ENCODE data around the gene KCTD2.

KCTD2 gene

DNA sequence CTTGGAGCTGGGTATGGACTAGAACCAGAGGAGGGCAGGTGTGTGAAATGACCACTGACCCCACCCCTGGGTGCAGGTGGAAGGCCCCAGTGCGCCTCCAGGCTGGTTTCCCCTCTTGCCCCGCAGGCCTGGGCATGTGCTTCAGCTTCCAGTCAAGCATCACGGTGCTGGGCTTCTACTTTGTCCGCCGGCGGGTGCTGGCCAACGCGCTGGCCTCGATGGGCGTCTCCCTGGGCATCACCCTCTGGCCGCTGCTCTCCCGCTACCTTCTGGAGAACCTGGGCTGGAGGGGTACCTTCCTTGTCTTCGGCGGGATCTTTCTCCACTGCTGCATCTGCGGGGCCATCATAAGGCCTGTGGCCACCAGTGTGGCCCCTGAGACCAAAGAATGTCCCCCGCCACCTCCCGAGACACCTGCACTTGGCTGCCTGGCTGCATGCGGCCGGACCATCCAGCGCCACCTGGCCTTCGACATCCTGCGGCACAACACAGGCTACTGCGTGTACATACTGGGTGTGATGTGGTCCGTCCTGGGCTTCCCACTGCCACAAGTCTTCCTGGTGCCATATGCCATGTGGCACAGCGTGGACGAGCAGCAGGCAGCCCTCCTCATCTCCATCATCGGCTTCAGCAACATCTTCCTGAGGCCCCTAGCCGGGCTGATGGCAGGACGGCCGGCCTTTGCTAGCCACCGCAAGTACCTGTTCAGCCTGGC lies 53.0 kb downstream of the KCTD2 start:
- no peak for DNase-seq (ENCODE audit: low spot score)

- DNase-seq (ENCODE audit: low spot score), result no peak
Observed at GRCh38 chr17:75102385-75102821, 55.4 kb downstream of the KCTD2 start.

- DNase-seq (ENCODE audit: low spot score), result no peak
Observed at GRCh38 chr17:75103601-75104554, 56.9 kb downstream of the KCTD2 start.

DNA sequence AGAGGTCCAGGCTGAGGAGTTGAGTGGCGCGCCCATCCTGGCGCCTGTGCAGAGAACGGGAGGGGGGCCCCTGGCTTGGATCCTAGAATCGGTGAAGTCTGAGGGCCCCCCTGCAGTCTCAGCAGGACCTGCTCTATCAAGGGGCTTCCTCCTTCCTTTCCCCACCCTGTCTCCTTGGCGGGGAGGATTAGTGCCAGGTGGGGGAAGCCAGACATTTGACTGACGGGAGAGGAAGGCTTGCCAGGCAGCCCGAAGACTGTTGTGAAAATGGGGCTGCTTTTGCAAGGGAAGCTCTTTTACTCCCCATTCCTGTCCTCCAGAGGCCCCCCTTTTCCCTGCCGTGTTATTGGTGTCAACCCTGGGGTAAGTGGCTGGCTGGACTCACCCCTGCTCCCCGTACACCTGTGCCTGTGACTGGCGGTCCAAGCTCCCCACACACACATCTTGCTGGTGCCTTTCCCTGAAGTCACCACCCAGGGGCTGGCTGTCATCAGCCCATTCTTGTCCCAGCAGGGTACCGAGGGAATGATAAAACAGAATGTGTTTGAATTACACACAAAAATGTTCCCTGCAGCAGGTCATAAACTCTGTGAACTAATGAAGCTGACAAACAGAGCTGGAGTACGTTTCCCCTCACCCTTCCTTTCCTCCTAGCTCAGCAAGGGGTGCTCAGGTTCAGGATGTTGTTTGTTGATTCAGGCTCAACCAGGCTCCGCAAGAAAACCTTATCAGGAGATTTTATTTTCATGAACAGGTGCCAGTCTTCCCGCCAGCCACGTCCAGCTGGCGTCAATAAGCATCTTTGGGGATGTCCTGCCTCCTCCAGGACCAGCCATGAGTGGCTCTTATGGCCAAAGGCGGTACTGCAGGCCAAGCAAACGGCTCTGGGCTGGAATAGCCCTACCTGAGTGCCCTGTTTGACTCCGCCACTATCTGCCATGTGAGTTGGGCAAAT lies 58.4 kb downstream of the KCTD2 start:
- no peak for DNase-seq (ENCODE audit: low spot score)

DNA sequence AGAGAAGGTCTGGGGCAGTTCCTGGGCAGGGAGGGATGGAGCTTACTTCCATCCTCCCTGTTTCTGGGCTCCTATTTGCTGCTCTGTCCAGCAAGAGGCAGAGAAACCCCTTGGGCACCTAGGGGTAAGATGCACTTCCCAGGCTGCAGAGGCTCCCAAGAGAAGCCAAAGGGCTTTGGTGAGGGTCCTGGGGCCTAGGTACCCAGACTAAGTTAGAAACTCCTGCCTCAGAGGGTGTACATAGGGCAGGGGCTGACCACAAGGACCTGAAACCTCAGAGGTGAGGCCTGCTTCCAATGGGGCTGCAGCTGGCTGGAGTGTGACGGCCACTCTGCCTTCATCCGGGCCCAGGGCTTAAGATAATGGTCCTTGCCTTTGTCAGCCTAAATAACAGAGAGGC lies 61.2 kb downstream of the KCTD2 start:
- DNase-seq (ENCODE audit: low spot score), result no peak

GRCh38 chr17:75109046-75109406 lies 62.0 kb downstream of the KCTD2 start:
- no peak for DNase-seq (ENCODE audit: low spot score)

DNA sequence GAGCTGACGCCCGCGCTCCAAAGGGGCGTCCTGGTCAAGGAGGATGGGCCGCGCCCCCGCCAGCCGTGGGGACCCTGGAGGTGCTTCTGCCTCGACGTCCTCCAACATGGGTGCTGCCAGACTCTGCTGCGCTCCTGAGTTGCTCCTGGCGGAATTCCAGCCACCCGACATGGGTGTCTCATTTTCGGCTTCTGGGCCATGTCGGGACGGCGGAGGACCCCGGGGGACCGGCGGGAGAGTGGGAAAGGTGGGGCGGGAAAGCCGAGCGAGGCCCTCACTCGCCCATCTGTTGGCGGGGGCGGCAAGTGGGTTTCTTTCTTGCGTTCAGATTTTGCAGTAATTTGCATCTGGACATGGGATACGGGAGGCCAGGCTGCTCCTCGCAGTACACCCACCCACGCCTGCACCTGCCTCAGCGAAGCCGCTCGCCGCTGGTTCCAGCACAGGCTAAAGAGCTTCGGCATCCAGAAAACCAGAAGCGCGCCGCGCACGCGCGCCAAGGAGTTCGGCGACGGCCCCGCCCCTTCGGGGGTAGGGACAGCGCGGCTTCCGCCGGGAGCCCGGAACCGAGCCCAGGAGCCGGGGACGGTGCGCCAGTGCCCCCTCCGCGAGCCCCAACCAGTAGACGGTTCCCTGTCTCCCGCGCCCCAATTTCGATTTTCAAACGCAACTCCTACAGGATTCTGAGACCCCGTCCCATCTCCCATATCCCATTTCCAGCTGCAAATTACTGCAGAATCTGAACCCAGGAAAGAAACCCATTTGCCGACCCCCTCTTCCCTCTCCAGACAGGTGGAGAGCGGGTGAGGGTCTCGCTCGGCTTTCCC lies 62.6 kb downstream of the KCTD2 start, which contains the start of gene ARMC7:
TSS of gene ARMC7 (plus strand) at position 563 of the 827 bp plus-strand sequence. CDS start 320 bp downstream, outside the sequence.
- DNase-seq (ENCODE audit: low spot score), result peak; percentile 91

- no peak for DNase-seq (ENCODE audit: low spot score)
Observed at GRCh38 chr17:75110234-75110937, 63.4 kb downstream of the KCTD2 start.

- DNase-seq (ENCODE audit: low spot score), result no peak
Observed at GRCh38 chr17:75111777-75112335, 64.8 kb downstream of the KCTD2 start.

DNA sequence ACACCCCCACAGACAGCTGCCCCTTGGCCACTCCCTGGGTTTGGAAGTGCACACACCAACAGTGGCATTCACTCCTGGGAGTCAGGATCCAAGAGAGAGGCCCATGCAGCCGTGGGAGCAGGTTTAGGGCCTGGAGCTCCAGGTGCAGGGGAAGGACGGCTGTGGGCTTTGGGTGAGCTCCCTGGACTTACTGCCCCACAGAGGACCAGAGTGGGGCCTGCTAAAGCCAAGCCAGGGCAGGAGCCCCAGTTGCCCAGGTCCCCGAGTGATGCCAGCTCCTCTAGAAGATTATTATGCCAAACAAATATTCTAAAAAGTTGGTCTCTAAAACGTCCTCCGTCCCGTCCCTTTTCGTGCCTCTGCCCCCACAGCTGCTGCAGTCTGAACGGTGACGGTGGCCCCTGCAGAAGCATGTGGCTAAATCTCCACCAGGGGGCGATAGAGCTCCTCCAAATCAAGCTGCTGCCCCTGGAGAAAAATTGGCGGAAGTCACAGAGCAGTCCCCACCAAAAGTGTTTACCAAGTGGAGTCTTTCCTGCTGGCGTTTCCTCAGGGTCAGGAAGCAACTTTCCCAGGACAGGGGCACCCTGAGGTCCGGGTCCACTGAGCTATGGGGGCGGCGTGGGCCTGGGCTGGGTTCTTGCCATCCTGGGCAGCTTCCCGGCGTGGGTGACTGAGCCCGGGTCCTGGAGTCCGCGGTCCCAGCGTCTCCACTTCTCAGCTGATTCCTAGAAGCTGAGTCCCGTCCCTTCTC lies 67.0 kb downstream of the KCTD2 start:
- peak; percentile 93 for DNase-seq (ENCODE audit: low spot score)

GRCh38 chr17:75114552-75115314 lies 67.7 kb downstream of the KCTD2 start:
- no peak for DNase-seq (ENCODE audit: low spot score)
